Measurements from ENCODE around the gene ZNF318.

ZNF318 gene

DNA sequence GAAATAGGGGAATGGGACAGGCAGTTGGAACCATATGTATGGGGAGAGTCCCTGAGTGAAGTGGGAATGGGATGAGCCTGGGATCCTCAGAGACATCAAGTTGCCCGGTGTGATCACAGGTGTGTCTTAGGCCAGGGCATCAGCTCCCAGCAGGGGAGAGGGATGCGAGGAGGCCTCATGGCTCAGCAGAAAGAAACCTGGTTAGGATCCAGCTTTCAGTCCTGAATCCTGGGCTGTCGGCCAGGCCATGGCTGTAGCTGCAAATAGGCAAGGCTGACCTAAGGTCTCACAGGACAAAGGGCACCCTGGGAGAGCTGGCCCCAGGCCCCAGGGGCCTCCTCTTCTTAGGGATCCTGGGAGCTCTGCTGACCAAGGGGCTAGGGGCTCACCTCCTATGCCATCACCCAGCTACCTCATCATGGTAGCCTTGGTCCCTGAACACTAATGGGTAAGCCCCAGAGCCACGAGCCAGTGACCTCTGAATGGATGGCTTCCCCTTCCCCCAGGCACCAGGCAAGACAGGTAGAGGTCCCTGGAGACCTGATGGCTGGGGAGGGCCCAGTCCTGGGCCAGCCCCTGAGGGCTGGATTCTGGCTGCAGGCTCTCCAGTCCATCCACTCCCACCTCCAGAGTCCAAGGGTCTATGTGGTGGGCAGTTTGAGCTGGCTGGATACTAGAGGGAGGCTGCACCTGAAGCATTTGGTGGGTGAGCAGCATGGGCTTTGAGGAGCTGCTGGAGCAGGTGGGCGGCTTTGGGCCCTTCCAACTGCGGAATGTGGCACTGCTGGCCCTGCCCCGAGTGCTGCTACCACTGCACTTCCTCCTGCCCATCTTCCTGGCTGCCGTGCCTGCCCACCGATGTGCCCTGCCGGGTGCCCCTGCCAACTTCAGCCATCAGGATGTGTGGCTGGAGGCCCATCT is 71.5 kb downstream of the ZNF318 start, which contains the start of gene SLC22A7:
Gene SLC22A7, plus strand, starts transcription at position 617 of the 921 bp plus-strand sequence. Its CDS starts 99 bp downstream, at position 716.
- no peak for DNase-seq

DNA sequence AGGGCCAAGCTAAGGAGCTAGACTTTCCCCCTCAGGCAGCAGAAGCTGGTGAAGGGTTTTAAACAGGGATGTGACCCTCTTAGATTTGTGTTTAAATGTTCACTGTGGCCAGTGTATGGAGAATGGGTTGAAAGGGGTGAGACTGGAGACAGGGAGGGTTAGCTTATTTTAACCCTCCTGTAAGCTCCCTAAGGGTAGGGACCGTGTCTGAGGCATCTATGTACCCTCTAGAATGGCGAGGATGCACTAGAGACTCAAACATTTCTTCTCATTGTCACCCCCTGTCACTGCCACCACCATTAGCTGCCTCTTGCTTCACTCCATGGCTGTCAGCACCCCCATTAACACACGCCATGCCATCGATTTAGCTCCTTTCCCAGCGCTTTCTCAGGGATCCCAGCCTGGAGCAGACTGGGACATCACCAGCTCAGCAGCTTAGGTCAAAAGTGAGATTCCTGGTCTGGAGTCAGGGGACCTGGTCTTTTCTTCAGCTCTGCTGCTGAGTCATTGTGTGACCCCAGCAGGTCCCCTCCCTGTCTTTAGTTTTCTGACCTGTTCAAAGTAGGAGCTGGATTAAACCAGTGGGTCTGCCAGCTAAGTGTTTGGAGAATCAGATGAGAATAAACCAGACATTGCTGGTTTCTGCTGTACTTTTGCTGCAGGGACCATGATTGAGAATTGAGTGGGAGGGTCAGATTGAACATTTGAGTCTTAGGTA is 72.5 kb downstream of the ZNF318 start:
- no peak for DNase-seq

DNA sequence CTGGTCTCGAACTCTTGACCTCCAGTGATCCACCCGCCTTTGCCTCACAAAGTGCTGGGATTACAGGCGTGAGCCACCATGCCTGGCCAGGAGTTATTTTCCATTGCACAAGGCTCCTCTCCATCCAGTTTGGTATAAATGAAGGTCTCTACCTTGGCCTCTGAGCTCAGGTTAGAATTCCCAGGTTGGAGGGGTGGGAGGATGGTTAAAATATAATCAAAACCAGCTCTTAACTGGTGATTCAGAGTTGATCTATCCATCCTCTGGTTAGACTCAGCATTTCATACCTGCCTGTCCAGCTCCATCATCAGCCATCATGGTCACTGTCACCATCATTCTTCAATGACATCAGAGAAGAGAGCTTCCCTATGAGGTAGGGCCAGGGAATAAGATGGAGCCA is 74.0 kb downstream of the ZNF318 start:
- no peak for DNase-seq

DNA sequence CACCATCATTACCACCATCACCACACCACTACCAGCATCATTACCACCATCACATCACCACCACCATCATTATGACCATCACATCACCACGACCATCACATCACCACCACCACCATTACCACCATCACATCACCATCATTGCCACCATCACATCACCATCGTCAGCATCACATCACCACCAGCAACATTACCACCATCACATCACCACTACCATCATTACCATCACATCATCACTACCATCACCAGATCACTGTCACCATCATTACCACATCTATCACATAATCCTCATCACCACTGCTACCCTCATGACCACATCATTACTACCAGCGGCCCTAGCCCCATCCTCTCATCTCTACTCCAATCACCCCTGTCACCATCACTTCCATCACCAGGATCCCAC is 74.9 kb downstream of the ZNF318 start:
- no peak for DNase-seq

DNA sequence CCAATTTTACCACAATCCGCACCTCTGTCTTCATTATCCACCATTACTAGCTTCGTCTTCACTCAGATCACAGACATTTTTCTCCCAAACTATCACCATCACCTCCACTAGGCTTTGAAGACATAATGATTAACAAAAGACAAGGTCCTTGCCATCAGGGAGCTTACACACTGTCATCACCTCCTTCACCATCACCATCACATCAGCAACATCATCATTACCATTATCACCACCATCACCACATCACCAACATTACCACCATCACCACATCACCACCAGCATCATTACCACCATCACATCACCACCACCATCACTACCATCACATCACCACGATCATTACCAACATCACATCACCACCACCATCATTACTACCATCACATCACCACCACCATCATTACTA is 75.7 kb downstream of the ZNF318 start:
- no peak for DNase-seq

GRCh38 chr6:43292763-43293318 is 76.6 kb downstream of the ZNF318 start:
- no peak for DNase-seq

DNA sequence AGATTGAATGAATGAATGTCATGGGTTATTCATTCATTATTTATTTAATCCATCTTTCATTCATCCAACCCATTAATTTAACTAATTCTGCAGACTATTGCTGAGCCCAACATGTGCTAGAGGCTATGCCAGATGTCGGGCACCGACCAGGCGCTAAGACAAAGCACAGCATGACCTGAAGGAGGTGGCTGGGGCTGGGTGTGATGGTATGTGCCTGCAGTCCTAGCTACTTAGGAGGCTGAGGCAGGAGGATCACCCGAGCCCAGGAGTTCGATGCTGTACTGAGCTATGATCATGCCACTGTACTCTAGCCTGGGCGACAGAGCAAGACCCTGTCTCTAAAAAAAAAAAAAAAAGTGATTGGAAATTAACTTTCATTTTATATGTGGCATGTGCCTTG is 77.1 kb downstream of the ZNF318 start:
- DNase-seq = no peak

DNA sequence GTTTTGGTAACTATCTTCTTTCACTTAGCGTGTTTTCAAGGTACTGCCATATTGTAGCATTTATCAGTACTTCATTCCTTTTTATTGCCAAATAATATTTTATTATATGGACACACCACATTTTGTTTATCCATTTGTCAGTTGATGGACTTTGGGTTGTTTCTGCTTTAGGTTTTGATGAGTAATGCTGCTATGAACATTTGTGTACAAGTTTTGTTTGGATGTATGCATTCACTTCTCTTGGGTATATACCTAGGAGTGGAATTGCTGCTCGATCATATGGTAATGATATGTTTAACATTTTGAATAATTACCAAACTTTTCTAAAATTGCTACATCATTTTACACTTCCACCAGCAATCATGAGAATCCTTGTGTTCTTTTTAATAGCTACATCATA is 77.7 kb downstream of the ZNF318 start:
- no peak for DNase-seq

DNA sequence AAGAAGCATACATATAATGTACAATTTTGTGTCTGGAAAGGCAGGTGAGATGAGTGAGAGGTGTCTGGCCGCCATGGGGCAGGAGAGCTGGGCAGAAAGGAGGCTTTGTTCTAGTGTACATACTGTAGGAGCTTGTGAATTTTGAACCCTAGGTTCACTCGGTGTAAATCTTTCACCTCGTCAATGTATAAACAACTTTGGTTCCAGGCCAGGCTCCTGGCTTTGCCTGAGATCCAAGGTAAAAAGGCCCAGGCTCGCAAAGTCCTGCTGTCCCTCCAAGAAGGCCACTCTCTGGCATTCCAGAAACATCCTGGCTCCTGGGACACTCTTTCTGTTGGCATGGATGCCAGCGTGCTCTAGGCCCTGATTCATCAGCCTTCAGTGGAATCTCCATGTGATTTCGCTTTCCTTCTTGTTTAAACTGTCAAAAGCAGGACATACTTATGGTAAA is 78.5 kb downstream of the ZNF318 start:
- no peak for DNase-seq

DNA sequence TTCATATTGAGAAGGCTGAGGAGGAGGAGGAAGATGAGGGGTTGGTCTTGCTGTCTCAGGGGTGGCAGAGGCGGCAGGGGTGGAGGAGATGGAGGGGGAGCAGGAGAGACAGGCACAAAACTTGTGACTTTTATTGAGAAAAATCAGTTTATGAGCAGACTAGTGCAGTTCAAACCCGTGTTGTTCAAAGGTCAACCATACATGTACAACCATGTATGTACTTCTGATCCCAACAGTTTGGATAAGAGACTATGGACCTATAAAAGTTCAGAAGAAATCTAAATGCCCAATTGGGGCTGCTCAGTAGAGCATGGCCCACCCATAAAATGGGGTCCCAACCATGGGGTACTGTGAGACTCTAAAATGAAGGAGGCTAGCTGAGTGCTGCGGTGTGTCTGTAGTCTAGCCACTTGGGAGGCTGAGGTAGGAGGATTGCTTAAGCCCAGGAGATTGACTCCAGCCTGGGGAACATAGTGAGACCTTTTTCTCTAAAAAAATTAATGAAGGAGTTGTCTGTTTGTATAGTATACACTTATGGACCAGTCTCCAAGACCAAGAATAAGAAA is 79.0 kb downstream of the ZNF318 start:
- no peak for DNase-seq

GRCh38 chr6:43287717-43288679 is 81.4 kb downstream of the ZNF318 start:
- DNase-seq = no peak

DNA sequence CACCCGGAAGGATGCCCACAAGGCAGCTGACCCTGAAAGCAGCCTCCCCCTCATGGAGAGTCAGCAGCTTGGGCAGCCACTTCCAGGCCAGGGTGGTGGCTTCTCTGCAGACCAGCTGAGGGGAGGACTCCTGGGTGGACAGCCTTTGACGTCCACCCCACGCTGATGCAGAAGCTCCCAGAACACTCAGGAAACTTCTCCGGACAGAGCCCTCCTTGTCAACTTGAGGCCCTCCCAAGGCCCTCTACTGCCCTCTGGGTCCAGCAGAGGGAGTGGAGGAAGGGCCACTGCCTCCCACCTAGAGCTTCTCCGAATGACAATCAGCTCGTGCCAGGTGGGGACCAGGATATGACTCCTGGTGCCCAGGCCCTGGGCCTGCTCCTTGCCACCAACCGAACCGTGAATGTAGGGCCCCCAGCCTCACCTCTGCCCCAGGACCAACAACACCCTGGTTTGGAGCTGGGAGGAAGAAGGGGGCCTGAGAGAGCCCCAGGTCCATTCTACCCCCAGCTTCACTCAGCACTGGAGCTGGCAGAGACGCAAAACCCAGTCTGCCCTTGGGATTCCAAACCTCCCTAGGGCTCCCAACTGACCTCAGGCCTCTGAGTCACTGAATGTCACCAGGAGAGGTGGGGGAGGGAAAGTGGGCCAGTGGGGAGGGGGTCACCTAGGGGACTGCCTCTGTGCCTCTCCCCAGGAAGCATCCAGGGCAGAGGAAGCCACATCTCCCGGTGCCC is 82.3 kb downstream of the ZNF318 start:
- no peak for DNase-seq

GRCh38 chr6:43286456-43286979 is 82.9 kb downstream of the ZNF318 start:
- DNase-seq = no peak
